ENCODE measurements around the gene VTA1. TPM values are rescaled to one million over a fixed set of nuclear protein-coding genes. Genes with fewer than 3 reads are reported as not detected.
A peak's percentile ranks its signal among the peaks of the same experiment; 100 is the strongest.
"Not testable (repeated sequence)": the region's sequence is repeated elsewhere in the genome, so short reads cannot be mapped to it uniquely, and the experiment has no call there.

Gene VTA1
- total and polyA plus RNA-seq, 2 of the 4 experiments (the other 2 are of a cell fraction), result 60.9 to 120 TPM

GRCh38 chr6:142138876-142139275 is 8.2 kb upstream of the VTA1 start:
- no peaks in the 10 kb centered on the region for H4K20me1 ChIP-seq (ENCODE audit: insufficient read depth, low read length)
- no peak overlapping the region for H4K91ac ChIP-seq (ENCODE audit: insufficient read depth, low read depth, low read length)
- ATAC-seq (ENCODE audit: low read depth) (no peak), DNase-seq (no peak)
- H3K56ac ChIP-seq (ENCODE audit: extremely low read depth, insufficient read depth, low read length), result no peak overlapping the region
- H2AFZ ChIP-seq (replicated peaks; ENCODE audit: low read length, poor library complexity), result no peak overlapping the region
- H3K9me1 ChIP-seq (ENCODE audit: insufficient read depth, low read length), result no peaks in the 10 kb centered on the region
- intact Hi-C loops (cut with micrococcal nuclease), result no loop called here
- no CpG with 5 or more reads among the region's 2 CpGs for WGBS, 2 experiments (ENCODE audit: extremely low coverage in 2 of 2, insufficient read length in 1 of 2)
- dilution Hi-C loops (cut with HindIII; ENCODE audit: low sequenced_read_pairs, unreplicated experiment), result no loop called here
- H2BK15ac ChIP-seq (ENCODE audit: low read depth, low read length), result no peak overlapping the region
- no peak overlapping the region for H3K4ac ChIP-seq (ENCODE audit: low read depth, low read length)
- no peak overlapping the region for H3K23ac ChIP-seq (ENCODE audit: low read depth, low read length)
- no peak overlapping the region for H2BK120ac ChIP-seq (ENCODE audit: low read depth, low read length)
- no peaks in the 10 kb centered on the region for H3K4me1 ChIP-seq (ENCODE audit: control insufficient read depth, insufficient read depth, low read length)
- no peak for TF ChIP-seq RCOR1 (IDR thresholded peaks at IDR 0.05; ENCODE audit: insufficient replicate concordance, low read length)
- TF ChIP-seq BHLHE40 (IDR thresholded peaks at IDR 0.05; ENCODE audit: low read depth, low read length), result no peak
- no peak for TF ChIP-seq POLR2A (IDR thresholded peaks at IDR 0.05; ENCODE audit: low read depth, low read length)
- no peak for TF ChIP-seq MAZ (IDR thresholded peaks at IDR 0.05; ENCODE audit: borderline replicate concordance, low read depth, low read length)
- TF ChIP-seq CEBPB (IDR thresholded peaks at IDR 0.05; ENCODE audit: low read depth, low read length), result peak; percentile 52
- no peak for TF ChIP-seq RAD21 (IDR thresholded peaks at IDR 0.05; ENCODE audit: low read length)
- H4K8ac ChIP-seq (ENCODE audit: low read depth in 2 of 2, low read length in 2 of 2), result no peak overlapping the region
- no peak overlapping the region for H3K4me2 ChIP-seq (ENCODE audit: low read depth, low read length)
- H3K18ac ChIP-seq (ENCODE audit: low read depth, low read length), result no peak overlapping the region
- H2BK20ac ChIP-seq (ENCODE audit: low read depth, low read length), result no peak overlapping the region
- no peak overlapping the region for H3K4me3 ChIP-seq (ENCODE audit: insufficient read depth, low read depth, low read length)
- no TSS peak for BruUV-seq (replicated peaks)
- H3K14ac ChIP-seq (replicated peaks; ENCODE audit: low read depth, low read length), result no peak overlapping the region
- in situ Hi-C loops (cut with MboI; ENCODE audit: low sequenced_read_pairs), result no loop called here
- no peak overlapping the region for H2AK9ac ChIP-seq (replicated peaks; ENCODE audit: low read depth, low read length, poor library complexity)
- ChIA-PET CTCF (no interaction called here), POLR2A (ENCODE audit: unreplicated experiment) (no interaction called here)
- no peaks in the 10 kb centered on the region for H3K9me3 ChIP-seq (ENCODE audit: control insufficient read depth, insufficient read depth, low read length)
- no peak overlapping the region for H3K9ac ChIP-seq (ENCODE audit: low read depth, low read length)
- H3K36me3 ChIP-seq (ENCODE audit: control insufficient read depth, insufficient read depth, low read length), result no peaks in the 10 kb centered on the region
- no peak overlapping the region for H2AK5ac ChIP-seq (ENCODE audit: low read depth, low read length)
- no peak overlapping the region for H3K27ac ChIP-seq (ENCODE audit: insufficient read depth, low read length)
- no peaks in the 10 kb centered on the region for H3K79me1 ChIP-seq (ENCODE audit: low read depth in 1 of 2, low read length in 2 of 2)
- no peaks in the 10 kb centered on the region for H3K27me3 ChIP-seq (ENCODE audit: control insufficient read depth, insufficient read depth, low read length)
- H4K5ac ChIP-seq (ENCODE audit: low read depth, low read length), result no peak overlapping the region
- H2BK5ac ChIP-seq (ENCODE audit: low read depth, low read length, poor library complexity, severe bottlenecking), result no peak overlapping the region

- H3K23ac ChIP-seq (ENCODE audit: low read depth, low read length); H3K9ac ChIP-seq (ENCODE audit: low read depth, low read length); H3K27me3 ChIP-seq (ENCODE audit: control insufficient read depth, insufficient read depth, low read length); CTCF ChIA-PET; H2AK9ac ChIP-seq (replicated peaks; ENCODE audit: low read depth, low read length, poor library complexity); H2BK20ac ChIP-seq (ENCODE audit: low read depth, low read length); H3K4me3 ChIP-seq (ENCODE audit: insufficient read depth, low read depth, low read length); POLR2A ChIA-PET (ENCODE audit: unreplicated experiment); DNase-seq; H4K8ac ChIP-seq (ENCODE audit: low read depth in 2 of 2, low read length in 2 of 2); H2BK120ac ChIP-seq (ENCODE audit: low read depth, low read length); H3K18ac ChIP-seq (ENCODE audit: low read depth, low read length); H3K36me3 ChIP-seq (ENCODE audit: control insufficient read depth, insufficient read depth, low read length); dilution Hi-C loops (cut with HindIII; ENCODE audit: low sequenced_read_pairs, unreplicated experiment); H3K4ac ChIP-seq (ENCODE audit: low read depth, low read length); H4K91ac ChIP-seq (ENCODE audit: insufficient read depth, low read depth, low read length); H2BK5ac ChIP-seq (ENCODE audit: low read depth, low read length, poor library complexity, severe bottlenecking); BruUV-seq (replicated peaks); H3K4me2 ChIP-seq (ENCODE audit: low read depth, low read length); H3K14ac ChIP-seq (replicated peaks; ENCODE audit: low read depth, low read length); H2BK15ac ChIP-seq (ENCODE audit: low read depth, low read length); H2AK5ac ChIP-seq (ENCODE audit: low read depth, low read length); intact Hi-C loops (cut with micrococcal nuclease); H3K9me3 ChIP-seq (ENCODE audit: control insufficient read depth, insufficient read depth, low read length); H2AFZ ChIP-seq (replicated peaks; ENCODE audit: low read length, poor library complexity); H3K56ac ChIP-seq (ENCODE audit: extremely low read depth, insufficient read depth, low read length); H3K27ac ChIP-seq (ENCODE audit: insufficient read depth, low read length); H3K79me1 ChIP-seq (ENCODE audit: low read depth in 1 of 2, low read length in 2 of 2); H4K5ac ChIP-seq (ENCODE audit: low read depth, low read length); H3K9me1 ChIP-seq (ENCODE audit: insufficient read depth, low read length); H4K20me1 ChIP-seq (ENCODE audit: insufficient read depth, low read length); ATAC-seq (ENCODE audit: low read depth); H3K4me1 ChIP-seq (ENCODE audit: control insufficient read depth, insufficient read depth, low read length): not testable (repeated sequence)
- WGBS, 2 experiments (ENCODE audit: extremely low coverage in 2 of 2, insufficient read length in 1 of 2), result no CpG with 5 or more reads among the region's 13 CpGs
- in situ Hi-C loops (cut with MboI; ENCODE audit: low sequenced_read_pairs), result loop anchor here (10.0 kb wide), 2 partner anchors 63 to 243 kb away; no protein-coding TSS in a partner anchor
These were observed 5.5 kb upstream of the VTA1 start for GRCh38 chr6:142141531-142141930.

Measured in IMR-90 (cell line).